IPS-NIHi7 (cell line): Measurements from ENCODE around the gene RBBP7.

Experiments used
- DNase-seq: peaks from one replicate; pipeline ENCODE4 v3.0.0; 2012; ENCODE audit warnings: mixed read lengths; ENCODE audit errors: extremely low spot score

RBBP7 gene

GRCh38 chrX:16826207-16826606 is 44.0 kb downstream of the RBBP7 start:
- peak; percentile 37 for DNase-seq

GRCh38 chrX:16825264-16826035 is 44.7 kb downstream of the RBBP7 start:
- no peak for DNase-seq

- DNase-seq: no peak
Observed at GRCh38 chrX:16822723-16823122, 47.4 kb downstream of the RBBP7 start.

GRCh38 chrX:16819634-16820033 is 50.5 kb downstream of the RBBP7 start:
- no peak for DNase-seq

- DNase-seq: no peak
Observed at GRCh38 chrX:16814597-16814996, 55.6 kb downstream of the RBBP7 start.

- peak; percentile 31 for DNase-seq
Observed at GRCh38 chrX:16807976-16808542, 62.1 kb downstream of the RBBP7 start.

GRCh38 chrX:16807548-16807947 is 62.6 kb downstream of the RBBP7 start:
- peak; percentile 71 for DNase-seq

GRCh38 chrX:16804923-16805464 is 65.2 kb downstream of the RBBP7 start:
- DNase-seq: no peak

GRCh38 chrX:16797841-16798240 is 72.3 kb downstream of the RBBP7 start:
- DNase-seq: no peak

- DNase-seq: no peak
Observed at GRCh38 chrX:16797358-16797757, 72.8 kb downstream of the RBBP7 start.

GRCh38 chrX:16796298-16796697 is 73.9 kb downstream of the RBBP7 start:
- DNase-seq: no peak
